ENCODE data around the gene OR2B3. TPM values are rescaled to one million over a fixed set of nuclear protein-coding genes. Genes with fewer than 3 reads are reported as not detected.
"Not testable (repeated sequence)": the region's sequence is repeated elsewhere in the genome, so short reads cannot be mapped to it uniquely, and the experiment has no call there.

OR2B3 gene, protein sequence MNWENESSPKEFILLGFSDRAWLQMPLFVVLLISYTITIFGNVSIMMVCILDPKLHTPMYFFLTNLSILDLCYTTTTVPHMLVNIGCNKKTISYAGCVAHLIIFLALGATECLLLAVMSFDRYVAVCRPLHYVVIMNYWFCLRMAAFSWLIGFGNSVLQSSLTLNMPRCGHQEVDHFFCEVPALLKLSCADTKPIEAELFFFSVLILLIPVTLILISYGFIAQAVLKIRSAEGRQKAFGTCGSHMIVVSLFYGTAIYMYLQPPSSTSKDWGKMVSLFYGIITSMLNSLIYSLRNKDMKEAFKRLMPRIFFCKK
- polyA plus RNA-seq (2011; rRNA removed) = not detected in 2 replicates
- not detected in 2 replicates for polyA minus RNA-seq (2011; rRNA and poly(A)+ RNA removed)

DNA sequence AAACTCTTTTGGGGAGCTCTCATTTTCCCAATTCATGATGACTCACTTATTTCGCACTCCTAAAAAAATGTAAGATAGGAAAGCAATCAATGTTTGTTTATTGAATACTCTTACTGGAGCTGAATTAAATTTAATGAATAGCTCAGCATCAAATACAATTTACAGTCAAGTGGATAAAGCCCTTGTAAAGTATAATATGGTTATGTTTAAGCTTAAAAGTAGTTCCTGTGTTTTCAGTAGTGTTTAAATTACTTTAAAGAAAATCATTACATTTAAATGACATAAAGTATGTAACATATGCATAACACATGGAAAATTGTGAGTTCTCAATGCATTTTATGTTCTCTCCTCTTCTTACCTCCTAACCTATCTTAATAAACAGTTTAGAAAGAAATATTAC is at the start of gene OR2B3:
OR2B3 (minus strand) TSS at position 101 of the 400 bp plus-strand sequence; CDS start at position 36, 65 bp downstream.
- H3K27me3 ChIP-seq (ENCODE audit: control insufficient read depth, insufficient read depth, low read length) = no peaks in the 10 kb centered on the region
- CTCF ChIA-PET = no interaction called here
- no peaks in the 10 kb centered on the region for H3K36me3 ChIP-seq (ENCODE audit: control insufficient read depth, insufficient read depth, low read length)
- POLR2A ChIA-PET = no interaction called here
- no peak for DNase-seq (ENCODE audit: low read depth)
- TF ChIP-seq, protein P1, sequence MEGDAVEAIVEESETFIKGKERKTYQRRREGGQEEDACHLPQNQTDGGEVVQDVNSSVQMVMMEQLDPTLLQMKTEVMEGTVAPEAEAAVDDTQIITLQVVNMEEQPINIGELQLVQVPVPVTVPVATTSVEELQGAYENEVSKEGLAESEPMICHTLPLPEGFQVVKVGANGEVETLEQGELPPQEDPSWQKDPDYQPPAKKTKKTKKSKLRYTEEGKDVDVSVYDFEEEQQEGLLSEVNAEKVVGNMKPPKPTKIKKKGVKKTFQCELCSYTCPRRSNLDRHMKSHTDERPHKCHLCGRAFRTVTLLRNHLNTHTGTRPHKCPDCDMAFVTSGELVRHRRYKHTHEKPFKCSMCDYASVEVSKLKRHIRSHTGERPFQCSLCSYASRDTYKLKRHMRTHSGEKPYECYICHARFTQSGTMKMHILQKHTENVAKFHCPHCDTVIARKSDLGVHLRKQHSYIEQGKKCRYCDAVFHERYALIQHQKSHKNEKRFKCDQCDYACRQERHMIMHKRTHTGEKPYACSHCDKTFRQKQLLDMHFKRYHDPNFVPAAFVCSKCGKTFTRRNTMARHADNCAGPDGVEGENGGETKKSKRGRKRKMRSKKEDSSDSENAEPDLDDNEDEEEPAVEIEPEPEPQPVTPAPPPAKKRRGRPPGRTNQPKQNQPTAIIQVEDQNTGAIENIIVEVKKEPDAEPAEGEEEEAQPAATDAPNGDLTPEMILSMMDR (IDR thresholded peaks at IDR 0.05; ENCODE audit: insufficient read depth, low read depth, low read length) = no peak
- H3K4me3 ChIP-seq (ENCODE audit: low read depth, low read length) = no peak within 1 kb of the TSS

DNA sequence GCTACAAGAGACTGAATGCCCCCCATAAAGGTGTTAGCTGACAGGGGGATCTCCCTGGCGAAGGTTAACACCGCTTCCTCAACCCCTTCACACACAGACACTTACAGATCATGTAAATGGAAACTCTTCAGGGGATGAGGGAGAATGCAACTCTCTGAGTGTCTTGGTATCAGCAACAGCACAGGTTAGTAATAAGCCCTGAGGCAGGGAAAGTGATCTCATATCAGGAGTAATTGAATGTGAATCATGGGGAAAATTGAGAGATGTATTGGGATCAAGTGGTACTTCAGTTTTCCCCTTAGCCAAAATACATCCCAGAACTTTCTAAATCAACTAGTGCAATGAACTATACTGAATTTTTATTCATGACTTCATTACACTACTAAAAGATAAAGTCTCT is 44.6 kb upstream of the OR2B3 start:
- DNase-seq (ENCODE audit: low read depth) = no peak
- CTCF ChIA-PET = no interaction called here
- POLR2A ChIA-PET = no interaction called here

DNA sequence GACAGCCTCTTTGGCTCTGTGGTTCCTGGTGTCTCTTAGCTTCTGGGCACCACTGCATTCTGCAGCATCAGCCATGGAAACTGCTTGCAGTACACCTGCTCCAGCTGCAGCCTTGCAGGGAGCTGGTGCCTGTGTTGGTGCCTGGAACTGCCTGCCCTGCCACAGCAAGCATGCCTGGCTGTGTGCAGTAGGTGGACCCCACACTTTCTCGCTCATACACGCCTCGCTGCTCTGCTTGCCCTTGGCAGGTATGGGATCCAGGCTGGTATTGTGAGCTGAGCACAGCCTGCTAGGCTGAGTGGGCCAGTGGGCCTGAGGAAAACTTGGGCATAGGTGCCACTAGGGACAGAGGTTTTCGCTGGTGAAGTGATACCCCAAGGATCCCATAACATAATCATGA is 43.5 kb upstream of the OR2B3 start:
- Histone ChIP-seq H3K36me3 (ENCODE audit: control insufficient read depth, insufficient read depth, low read length) (no peaks in the 10 kb centered on the region), H3K27me3 (ENCODE audit: control insufficient read depth, insufficient read depth, low read length) (no peaks in the 10 kb centered on the region), H3K4me3 (ENCODE audit: low read depth, low read length) (no peak overlapping the region)
- POLR2A ChIA-PET = no interaction called here
- DNase-seq (ENCODE audit: low read depth) = no peak
- CTCF ChIA-PET = no interaction called here
- TF ChIP-seq, protein P1 (IDR thresholded peaks at IDR 0.05; ENCODE audit: insufficient read depth, low read depth, low read length) = no peak

More for the DNA sequence above, 44.6 kb upstream of the OR2B3 start:
- TF ChIP-seq, protein P1 (IDR thresholded peaks at IDR 0.05; ENCODE audit: insufficient read depth, low read depth, low read length) = no peak
- Histone ChIP-seq H3K36me3 (ENCODE audit: control insufficient read depth, insufficient read depth, low read length) (no peaks in the 10 kb centered on the region), H3K27me3 (ENCODE audit: control insufficient read depth, insufficient read depth, low read length) (no peaks in the 10 kb centered on the region), H3K4me3 (ENCODE audit: low read depth, low read length) (no peak overlapping the region)

DNA sequence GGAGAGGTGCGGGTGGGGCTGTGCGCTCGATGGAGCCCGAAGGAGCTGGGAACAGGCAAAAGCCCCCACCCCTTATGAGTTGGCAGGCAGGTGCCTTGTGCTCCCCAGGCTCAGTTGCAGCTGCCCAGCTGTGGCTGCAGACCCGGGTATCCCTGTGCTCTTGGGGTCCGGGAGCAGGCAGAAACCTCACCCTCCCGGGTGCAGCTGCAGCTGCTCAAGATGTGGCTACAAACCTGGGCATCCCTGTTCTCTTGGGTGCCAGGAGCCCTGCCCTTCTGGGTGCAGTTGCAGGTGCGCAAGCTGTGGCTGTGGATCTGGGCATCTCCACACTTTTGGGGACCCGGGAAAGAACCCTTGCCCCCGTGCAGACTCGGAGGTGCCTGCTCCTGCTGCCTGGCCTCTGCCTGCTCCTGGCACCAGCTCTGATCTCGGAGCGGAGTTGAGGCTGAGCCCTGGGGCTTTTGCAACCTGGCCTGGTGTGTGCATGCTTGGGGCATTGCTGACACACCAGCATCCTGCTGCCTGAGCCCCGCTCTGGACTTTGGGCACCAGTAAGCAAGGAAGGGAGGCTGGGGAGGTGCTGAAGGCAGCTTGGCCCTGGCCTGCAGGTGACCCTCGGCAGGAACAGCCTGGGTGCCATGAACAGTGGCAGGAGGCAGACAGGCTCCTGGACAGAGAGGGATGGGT is 42.4 kb upstream of the OR2B3 start:
- DNase-seq (ENCODE audit: low read depth) = no peak
- H3K4me3 ChIP-seq (ENCODE audit: low read depth, low read length) = no peak overlapping the region
- POLR2A ChIA-PET = no interaction called here
- CTCF ChIA-PET = no interaction called here
- no peaks in the 10 kb centered on the region for H3K36me3 ChIP-seq (ENCODE audit: control insufficient read depth, insufficient read depth, low read length)
- TF ChIP-seq, protein P1 (IDR thresholded peaks at IDR 0.05; ENCODE audit: insufficient read depth, low read depth, low read length) = no peak
- no peaks in the 10 kb centered on the region for H3K27me3 ChIP-seq (ENCODE audit: control insufficient read depth, insufficient read depth, low read length)

DNA sequence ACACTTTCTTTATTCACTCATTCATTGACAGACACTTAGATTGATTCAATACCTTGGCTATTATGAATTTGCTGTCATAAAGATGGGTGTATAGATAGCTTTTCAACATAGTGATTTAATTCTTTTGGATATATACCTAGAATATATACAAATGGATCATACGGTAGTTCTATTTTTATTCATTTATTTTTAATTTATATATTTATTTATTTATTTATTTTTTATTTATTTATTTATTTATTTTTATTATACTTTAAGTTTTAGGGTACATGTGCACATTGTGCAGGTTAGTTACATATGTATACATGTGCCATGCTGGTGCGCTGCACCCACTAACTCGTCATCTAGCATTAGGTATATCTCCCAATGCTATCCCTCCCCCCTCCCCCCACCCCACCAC is 27.9 kb upstream of the OR2B3 start:
- H3K27me3 ChIP-seq (ENCODE audit: control insufficient read depth, insufficient read depth, low read length); H3K36me3 ChIP-seq (ENCODE audit: control insufficient read depth, insufficient read depth, low read length); CTCF ChIA-PET; H3K4me3 ChIP-seq (ENCODE audit: low read depth, low read length); POLR2A ChIA-PET; DNase-seq (ENCODE audit: low read depth): not testable (repeated sequence)

Measured in BJ (cell line).